HG02588 (cell line): ENCODE data around the gene PCDHA4.
"Not testable (repeated sequence)": the region's sequence is repeated elsewhere in the genome, so short reads cannot be mapped to it uniquely, and the experiment has no call there.

Source experiments
- ATAC-seq: cut with Tn5 transposase; IDR thresholded peaks from one replicate; pipeline ENCODE4 v1.9.1; 2021; ENCODE audit warnings: mild to moderate bottlenecking, moderate library complexity; ENCODE audit not compliant: unreplicated experiment

Gene PCDHA4

GRCh38 chr5:140821375-140822280 lies 14.8 kb downstream of the PCDHA4 start, which contains the start of gene PCDHA5:
PCDHA5 (plus strand) TSS chr5:140821613.
- no peak for ATAC-seq

GRCh38 chr5:140822281-140822629 lies 15.4 kb downstream of the PCDHA4 start:
- no peak for ATAC-seq

GRCh38 chr5:140822969-140823368 lies 16.1 kb downstream of the PCDHA4 start:
- not testable (repeated sequence) for ATAC-seq

DNA sequence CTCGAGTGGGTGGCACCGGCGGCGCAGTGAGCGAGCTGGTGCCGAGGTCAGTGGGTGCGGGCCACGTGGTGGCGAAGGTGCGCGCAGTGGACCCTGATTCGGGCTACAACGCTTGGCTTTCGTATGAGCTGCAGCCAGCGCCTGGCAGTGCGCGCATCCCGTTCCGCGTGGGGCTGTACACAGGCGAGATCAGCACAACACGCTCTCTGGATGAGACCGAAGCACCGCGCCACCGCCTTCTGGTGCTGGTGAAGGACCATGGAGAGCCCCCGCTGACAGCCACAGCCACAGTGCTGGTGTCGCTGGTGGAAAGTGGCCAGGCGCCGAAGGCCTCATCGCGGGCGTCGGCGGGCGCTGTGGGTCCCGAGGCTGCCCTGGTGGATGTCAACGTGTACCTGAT lies 16.6 kb downstream of the PCDHA4 start:
- ATAC-seq = no peak

DNA sequence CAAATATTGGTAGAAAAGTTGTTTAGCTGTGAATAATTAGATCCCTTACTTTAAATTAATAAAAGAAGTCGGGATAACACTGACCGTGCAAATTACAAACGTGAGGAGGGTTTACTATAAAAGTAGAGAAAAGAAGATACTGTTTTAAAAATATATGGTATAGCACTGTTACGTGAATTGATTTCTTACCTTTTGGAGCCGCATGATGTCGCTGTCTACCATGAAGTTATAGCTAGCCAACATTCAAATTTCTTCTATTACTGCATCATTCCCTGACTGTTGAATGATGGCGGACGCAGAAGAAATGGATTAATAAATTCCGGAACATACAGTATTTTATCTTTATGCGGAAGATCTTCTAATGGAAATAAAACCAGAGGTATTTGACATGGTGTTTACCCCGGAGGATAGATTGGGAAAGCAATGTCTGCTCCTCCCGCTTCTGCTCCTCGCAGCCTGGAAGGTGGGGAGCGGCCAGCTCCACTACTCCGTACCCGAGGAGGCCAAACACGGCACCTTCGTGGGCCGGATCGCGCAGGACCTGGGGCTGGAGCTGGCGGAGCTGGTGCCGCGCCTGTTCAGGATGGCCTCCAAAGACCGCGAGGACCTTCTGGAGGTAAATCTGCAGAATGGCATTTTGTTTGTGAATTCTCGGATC lies 21.0 kb downstream of the PCDHA4 start, which contains the start of gene PCDHA6:
TSS of gene PCDHA6 (plus strand) at position 257 of the 658 bp plus-strand sequence. CDS start at position 389, 132 bp downstream.
- ATAC-seq = no peak

DNA sequence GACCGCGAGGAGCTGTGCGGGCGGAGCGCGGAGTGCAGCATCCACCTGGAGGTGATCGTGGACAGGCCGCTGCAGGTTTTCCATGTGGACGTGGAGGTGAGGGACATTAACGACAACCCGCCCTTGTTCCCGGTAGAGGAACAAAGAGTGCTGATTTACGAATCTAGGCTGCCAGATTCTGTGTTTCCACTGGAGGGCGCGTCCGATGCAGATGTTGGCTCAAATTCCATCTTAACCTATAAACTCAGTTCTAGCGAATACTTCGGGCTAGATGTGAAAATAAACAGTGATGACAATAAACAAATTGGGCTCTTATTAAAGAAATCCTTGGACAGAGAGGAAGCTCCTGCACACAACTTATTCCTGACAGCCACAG lies 21.5 kb downstream of the PCDHA4 start:
- no peak for ATAC-seq

- ATAC-seq = not testable (repeated sequence)
Measured at GRCh38 chr5:140829511-140830501, 22.9 kb downstream of the PCDHA4 start.

DNA sequence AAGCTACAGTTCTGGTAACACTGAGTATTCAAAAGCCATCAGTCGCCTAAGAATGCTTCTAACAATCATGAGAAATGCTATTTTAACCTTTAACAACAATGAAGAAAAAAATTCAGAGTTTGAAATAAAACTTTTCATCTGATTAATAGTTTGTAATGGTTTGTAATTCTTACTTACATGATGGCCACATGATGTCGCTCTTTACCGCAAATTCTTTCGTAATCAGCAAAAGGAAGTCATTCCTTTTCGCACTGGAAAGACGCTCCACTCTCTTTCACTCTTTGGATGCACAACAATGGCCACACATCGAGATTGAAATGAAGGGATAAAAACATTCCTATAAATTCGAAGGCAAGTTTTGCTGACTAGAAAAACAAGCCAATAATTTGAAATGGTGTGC lies 27.1 kb downstream of the PCDHA4 start, which contains the start of gene PCDHA7:
TSS of gene PCDHA7 (plus strand) at position 277 of the 400 bp plus-strand sequence. CDS start at position 392, 115 bp downstream.
- no peak for ATAC-seq

GRCh38 chr5:140834439-140835008 lies 27.7 kb downstream of the PCDHA4 start:
- ATAC-seq = not testable (repeated sequence)

DNA sequence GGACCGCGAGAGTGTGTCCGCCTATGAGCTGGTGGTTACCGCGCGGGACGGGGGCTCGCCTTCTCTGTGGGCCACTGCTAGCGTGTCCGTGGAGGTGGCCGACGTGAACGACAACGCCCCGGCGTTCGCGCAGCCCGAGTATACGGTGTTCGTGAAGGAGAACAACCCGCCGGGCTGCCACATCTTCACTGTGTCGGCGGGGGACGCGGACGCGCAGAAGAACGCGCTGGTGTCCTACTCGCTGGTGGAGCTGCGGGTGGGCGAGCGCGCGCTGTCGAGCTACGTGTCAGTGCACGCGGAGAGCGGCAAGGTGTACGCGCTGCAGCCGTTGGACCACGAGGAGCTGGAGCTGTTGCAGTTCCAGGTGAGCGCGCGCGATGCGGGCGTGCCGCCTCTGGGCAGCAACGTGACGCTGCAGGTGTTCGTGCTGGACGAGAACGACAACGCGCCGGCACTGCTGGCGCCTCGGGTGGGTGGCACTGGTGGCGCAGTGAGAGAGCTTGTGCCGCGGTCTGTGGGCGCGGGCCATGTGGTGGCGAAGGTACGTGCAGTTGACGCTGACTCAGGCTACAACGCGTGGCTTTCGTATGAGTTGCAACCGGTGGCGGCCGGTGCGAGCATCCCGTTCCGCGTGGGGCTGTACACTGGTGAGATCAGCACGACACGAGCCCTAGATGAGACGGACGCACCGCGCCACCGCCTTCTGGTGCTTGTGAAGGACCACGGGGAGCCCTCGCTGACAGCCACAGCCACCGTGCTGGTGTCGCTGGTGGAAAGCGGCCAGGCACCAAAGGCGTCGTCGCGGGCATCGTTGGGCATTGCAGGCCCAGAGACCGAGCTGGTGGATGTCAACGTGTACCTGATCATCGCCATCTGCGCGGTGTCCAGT lies 29.0 kb downstream of the PCDHA4 start:
- no peak for ATAC-seq

DNA sequence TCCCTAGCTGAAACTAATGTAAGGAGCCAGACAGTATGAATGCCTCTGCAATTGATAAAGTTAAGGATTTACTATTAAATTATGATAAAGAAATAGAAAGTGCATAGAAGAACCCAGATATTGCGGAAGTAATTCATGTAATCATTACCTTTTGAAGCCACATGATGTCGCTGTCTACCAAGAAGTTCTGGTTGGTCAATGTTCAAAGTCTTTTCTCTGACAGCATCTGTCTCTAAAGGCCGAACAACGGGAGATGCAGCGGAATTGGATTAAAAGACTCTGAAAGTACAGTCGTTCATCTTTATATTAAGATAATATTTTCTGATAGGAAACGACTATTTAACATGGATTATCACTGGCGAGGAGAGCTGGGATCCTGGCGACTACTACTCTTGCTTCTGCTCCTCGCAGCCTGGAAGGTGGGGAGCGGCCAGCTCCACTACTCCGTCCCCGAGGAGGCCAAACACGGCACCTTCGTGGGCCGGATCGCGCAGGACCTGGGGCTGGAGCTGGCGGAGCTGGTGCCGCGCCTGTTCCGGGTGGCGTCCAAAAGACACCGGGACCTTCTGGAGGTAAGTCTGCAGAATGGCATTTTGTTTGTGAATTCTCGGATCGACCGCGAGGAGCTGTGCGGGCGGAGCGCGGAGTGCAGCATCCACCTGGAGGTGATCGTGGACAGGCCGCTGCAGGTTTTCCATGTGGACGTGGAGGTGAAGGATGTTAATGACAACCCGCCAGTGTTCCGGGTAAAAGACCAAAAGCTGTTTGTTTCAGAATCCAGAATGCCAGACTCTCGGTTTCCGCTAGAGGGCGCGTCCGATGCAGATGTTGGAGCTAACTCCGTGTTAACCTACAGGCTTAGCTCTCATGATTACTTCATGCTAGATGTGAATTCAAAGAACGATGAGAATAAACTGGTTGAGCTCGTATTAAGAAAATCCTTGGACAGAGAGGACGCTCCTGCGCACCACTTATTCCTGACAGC lies 34.4 kb downstream of the PCDHA4 start, which contains the start of gene PCDHA8:
TSS of gene PCDHA8 (plus strand) at position 210 of the 985 bp plus-strand sequence. CDS start at position 345, 135 bp downstream.
- ATAC-seq = no peak

- ATAC-seq = no peak
Measured at GRCh38 chr5:140842798-140843733, 36.2 kb downstream of the PCDHA4 start.

- ATAC-seq = not testable (repeated sequence)
Measured at GRCh38 chr5:140848139-140849102, 41.6 kb downstream of the PCDHA4 start, which contains the start of gene PCDHA9. PCDHA9 (plus strand) TSS chr5:140848382; CDS start chr5:140848496, 114 bp downstream.

DNA sequence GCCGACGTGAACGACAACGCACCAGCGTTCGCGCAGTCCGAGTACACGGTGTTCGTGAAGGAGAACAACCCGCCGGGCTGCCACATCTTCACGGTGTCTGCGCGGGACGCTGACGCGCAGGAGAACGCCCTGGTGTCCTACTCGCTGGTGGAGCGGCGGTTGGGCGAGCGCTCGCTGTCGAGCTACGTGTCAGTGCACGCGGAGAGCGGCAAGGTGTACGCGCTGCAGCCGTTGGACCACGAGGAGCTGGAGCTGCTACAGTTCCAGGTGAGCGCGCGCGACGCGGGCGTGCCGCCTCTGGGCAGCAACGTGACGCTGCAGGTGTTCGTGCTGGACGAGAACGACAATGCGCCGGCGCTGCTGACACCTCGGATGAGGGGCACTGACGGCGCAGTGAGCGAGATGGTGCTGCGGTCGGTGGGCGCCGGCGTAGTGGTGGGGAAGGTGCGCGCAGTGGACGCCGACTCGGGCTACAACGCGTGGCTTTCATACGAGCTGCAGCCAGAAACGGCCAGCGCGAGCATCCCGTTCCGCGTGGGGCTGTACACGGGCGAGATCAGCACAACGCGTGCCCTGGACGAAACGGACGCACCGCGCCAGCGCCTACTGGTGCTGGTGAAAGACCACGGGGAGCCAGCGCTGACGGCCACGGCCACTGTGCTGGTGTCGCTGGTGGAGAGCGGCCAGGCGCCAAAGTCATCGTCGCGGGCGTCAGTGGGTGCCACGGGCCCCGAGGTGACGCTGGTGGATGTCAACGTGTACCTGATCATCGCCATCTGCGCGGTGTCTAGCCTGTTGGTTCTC lies 43.2 kb downstream of the PCDHA4 start:
- ATAC-seq = not testable (repeated sequence)
